ENCODE results near the gene SINHCAF.

The SINHCAF gene

DNA sequence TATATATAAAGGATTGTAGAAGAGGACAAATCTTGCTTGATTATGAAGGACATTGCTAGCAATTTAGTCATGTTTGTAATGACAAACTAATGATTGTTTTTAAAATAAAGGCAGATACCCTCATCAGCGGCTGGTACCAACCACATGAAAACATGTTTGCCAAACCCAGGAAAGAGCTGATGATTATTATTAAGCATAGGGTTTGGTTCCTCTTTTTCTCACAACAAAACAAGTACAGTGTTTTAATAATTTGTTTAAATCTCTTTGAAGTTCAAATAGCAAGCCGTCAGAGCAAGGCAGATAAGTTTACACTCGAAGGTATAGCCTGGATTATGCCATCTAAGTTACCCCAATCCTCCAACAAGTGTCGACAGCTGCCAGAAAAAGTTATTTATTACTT lies 5.3 kb upstream of the SINHCAF start:
- no peak for DNase-seq

DNA sequence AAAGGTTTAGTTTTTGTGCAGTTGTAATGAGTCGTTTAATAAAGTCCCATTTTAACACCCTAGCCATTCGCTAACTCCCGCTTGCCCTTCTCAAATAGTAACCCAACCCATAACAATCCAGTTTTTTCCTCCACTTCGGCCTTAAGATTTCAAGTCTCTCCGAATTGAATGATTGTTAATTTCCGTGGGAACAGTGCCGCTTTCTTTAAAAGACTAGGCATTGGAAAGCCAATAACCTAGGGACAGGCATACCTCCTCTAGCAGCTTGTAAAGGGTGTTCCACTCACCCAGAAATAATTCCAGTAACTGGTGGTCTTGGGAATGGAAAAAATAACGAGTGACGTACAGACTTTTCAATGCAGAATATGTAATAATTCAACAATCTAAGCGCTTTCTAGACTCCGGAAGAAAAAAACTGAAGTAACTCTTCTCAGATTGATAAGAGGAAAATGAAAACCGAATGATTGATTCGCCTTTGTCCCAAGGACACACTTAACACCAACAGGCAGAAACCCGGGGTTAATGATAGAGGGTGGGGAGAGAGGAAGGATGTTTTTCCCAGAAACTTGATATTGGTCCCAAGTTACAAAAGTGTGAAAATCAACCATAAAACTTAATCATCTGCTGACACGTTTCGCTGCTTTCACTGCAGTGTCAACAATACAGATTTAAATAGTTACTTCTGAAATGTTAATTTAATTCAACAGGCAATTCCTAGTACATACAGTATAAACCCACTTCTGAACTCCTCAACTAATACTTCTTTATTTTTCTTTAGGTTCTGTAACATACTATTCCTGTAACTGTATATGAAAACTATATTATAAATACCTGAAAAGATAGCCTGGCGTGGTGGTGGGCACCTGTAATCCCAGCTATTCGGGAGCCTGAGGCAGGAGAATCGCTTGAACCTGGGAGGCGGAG lies 1.0 kb upstream of the SINHCAF start:
- DNase-seq = no peak

- no peak for DNase-seq
Observed at GRCh38 chr12:31325524-31325875, 450 bp downstream of the SINHCAF start.

DNA sequence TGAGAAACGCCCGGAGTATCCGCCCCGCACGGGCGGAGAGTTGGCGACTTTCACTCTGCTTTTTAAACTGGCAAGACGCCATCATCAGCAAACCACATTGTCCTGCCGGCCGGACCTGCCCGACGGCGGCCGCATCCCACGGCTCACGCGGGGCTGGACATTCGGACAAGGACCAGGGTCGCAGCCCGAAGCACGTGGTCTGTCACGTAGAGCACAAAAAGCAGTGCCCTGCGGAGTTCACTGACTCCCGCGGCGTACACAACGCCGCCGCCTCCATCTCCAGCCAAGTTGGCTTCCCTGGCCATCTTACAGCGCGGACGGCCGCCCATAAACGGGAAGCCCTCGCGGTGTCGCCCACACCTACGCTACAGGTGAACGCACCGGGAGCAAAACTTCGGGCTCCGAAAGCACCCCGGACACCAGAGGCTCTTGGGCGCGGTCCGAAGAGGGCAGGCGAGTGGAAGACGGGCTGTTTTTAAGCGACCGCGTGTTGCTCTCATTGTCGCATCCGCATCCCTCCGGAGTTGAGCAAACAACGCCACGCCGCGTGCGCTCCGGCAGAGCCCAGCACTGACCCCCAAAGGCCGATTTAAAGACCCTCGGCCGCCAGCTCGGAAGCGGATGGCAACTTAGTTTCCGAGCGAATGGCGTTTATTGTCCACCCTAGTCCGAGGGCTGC lies 966 bp downstream of the SINHCAF start:
- no peak for DNase-seq

DNA sequence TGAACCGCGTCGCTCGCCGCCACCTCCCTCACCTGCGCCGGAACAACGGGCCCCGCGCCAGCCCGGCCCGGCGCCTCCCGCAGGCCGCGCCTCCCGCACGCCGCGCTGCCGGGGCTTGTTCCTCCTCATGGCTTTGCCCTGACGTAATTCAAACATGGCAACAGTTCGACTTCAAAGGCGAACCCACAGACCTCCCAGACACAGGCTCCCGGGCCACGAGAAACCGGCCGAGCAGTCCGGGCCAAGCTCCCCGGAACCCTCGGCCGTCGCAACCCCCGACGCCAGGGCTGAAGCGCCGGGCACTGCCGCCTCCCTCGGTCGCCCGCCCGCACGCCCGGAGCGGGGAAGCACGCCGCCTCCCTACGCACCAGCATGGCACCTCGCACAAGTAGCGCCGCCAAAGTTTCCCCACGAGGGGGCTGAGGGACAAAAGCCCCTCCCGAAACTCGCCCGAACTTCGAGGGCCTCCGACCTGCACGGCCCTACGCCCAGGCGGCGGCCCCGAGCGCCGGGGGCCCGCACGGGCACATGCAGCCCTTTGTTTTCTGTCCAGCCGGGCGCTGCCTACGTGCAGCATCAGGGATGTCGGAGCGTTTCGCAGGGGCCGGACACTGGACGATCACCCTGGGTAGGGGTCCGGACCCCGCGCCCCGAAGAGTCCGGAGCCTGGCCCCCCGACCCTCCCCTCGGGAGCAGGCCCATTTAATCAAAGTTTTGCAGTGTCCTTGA lies 1.7 kb downstream of the SINHCAF start:
- peak; percentile 59 for DNase-seq

- DNase-seq = peak; percentile 50
Observed at GRCh38 chr12:31323391-31324115, 2.4 kb downstream of the SINHCAF start.

- DNase-seq = no peak
Observed at GRCh38 chr12:31322801-31323207, 3.1 kb downstream of the SINHCAF start.

DNA sequence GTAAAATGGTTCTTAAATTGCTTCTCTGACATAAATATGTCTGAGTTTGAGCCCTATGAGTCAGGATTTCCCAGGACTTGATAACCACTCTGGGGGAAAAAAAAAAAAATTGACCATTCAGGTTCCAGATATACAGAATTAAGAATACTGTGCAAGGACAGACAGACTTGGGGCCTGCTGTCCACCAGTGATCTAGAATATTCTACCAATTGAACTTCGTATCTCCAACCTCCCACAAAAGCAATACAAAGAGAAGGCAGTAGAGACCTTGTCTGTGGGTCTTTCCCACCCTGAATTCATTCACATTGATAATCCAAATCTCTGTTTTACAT lies 4.1 kb downstream of the SINHCAF start:
- no peak for DNase-seq

DNA sequence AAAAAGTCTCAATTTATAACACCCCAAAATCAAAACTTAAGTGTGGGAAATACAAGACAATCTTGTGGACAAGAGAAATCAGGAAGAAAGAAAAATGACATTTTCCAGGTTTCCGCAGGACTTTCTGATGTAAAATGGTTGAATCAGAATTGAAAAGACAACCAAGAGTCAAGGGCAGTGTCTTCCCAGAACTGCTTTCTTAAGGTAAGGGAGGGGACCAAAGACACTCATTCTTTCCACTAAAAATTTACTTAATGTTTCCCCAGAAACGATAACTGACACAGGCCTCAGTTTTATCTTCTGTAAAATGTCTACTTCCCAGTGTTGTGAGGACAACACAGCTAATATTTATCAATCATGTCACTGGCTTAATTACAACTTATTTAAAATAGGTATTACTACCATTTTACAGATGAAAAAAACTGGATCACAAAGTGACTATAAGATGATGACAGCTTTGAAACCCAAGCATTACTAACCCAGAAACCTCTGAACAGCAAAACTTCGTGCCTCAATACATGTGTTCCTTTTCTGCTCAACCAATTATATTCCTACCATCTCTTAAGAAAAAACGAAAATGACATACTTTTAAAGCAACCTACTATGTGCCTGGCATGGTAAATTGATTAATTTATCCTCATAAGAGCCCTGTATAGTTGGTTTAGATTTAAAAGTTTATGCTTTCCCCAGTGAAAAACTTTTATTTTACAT lies 4.6 kb downstream of the SINHCAF start:
- DNase-seq = no peak

GRCh38 chr12:31318657-31319269 lies 7.2 kb downstream of the SINHCAF start:
- no peak for DNase-seq

- no peak for DNase-seq
Observed at GRCh38 chr12:31317471-31318395, 8.2 kb downstream of the SINHCAF start.

DNA sequence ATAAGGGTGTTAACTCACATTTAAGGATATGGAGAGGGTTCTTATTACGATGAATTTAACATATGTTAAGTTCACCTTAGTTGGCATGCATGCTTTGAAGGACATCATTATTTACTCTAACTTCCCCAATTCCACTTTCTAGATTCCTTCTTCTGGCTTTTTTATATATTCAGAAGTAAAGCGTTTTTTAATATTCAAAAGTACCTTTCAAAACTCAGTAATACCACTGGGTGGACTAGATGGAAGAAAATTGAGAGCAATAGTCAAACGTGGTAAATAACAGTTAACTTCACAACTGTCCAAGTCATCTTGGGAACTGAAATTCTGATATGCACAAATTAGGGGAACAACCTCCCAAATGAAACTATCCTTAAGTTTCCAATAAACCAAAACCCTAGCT lies 9.1 kb downstream of the SINHCAF start:
- no peak for DNase-seq

DNA sequence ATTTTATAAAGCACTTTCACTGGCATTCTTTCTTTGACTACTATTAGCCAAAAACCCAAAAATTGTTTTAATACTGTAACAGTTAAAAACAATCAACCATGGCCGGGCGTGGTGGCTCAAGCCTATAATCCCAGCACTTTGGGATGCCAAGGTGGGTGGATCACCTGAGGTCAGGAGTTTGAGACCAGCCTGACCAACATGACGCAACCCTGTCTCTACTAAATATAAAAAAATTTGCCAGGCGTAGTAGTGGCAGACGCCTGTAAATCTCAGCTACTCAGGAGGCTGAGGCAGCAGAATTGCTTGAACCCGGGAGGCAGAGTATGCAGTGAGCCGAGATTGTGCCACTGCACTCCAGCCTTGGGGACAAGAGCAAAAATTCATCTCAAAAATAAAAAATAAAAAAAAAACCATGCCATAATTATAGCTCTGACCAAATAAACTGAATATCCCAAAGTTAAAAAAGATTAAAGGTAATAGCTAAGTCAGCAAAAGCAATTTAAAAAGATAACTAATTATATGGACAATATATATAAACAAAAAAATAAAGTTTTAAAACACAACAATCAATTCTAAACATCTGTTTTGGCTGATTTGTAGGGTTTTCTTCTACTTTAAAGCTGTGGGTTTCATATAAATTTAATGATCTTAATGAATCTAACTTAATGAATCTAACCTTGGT lies 10.0 kb downstream of the SINHCAF start:
- no peak for DNase-seq

DNA sequence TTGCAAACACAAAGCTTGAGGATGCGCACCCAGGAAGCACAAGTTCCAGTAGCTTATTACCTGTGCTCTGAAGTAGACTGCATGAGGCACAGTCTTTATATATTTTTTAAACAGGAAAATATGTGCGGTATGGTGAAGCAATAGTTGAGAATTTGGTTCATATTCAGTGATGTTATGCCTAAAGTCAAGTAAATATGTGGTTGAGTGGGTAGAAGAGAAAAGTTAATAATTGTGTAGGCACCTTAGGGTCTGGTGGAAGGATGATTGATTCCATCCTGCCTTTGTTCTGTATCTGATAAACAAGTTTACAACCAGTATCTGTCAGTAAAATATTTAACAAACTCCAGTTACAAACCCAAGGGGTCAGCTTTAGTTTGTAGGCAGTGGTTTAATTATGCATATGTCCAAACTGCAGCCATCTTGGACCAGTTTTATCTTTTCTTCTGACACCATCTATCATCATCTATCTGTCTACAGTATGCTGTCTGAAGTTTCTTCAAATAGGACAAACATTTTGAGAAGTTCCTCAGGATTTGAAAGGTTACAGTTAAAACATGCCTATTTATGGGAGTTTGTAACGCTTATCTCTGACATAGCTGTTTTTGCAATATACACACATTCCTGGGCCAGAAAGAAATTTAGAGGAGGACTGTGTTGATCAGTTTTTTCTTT lies 10.8 kb downstream of the SINHCAF start:
- no peak for DNase-seq

- DNase-seq = no peak
Observed at GRCh38 chr12:31312431-31312830, 13.5 kb downstream of the SINHCAF start.

GRCh38 chr12:31311634-31312258 lies 14.2 kb downstream of the SINHCAF start:
- no peak for DNase-seq

- no peak for DNase-seq
Observed at GRCh38 chr12:31310488-31310887, 15.5 kb downstream of the SINHCAF start.

DNA sequence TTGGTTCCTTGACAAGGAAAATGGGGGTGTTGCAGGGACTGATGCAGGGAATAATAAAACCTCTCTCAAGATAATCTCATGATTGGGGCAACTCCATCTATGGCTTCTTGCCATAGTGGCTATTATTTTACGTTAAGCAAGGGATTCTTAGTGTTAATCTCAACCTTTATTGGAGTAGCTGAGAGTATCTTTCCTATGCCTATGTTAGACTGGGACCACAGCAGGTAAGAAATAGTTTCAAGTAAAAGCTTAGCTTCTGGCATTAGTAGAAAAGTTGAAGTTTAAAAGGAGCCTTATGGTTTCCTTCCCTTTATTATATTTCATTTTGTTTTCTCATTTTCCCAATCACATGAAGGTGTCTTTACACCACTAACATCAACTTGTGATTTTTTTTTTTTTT lies 16.7 kb downstream of the SINHCAF start:
- no peak for DNase-seq

- no peak for DNase-seq
Observed at GRCh38 chr12:31308116-31308515, 17.8 kb downstream of the SINHCAF start.
